IMR-90 (cell line): ENCODE data around the gene KCNT2. TPM values are rescaled to one million over a fixed set of nuclear protein-coding genes. Genes with fewer than 3 reads are reported as not detected.

Experiments used
- ATAC-seq: fragments of 200-7000 bp; cut with Tn5 transposase; 2 replicates; pipeline ENCODE4 v1.9.1; 2020; ENCODE audit warnings: low read depth, mild to moderate bottlenecking, moderate library complexity
- BruUV-seq: library from RNA; stranded (reverse); fragments of 400-500 nt; replicated peaks from 2 replicates; lab custom pipeline; 2021; lab: Mats Ljungman, UMichigan
- CTCF ChIA-PET: fragments of 300-600 bp; formaldehyde crosslinking; extraction: SDS; loops from one replicate; lab custom pipeline; 2021; ENCODE audit warnings: antibody characterized with exemption; lab: Yijun Ruan, JAX
- POLR2A ChIA-PET: fragments of 300-600 bp; sonication (Branson Sonifier 250); formaldehyde crosslinking; loops from one replicate; lab custom pipeline; 2022; ENCODE audit warnings: antibody characterized with exemption; ENCODE audit not compliant: unreplicated experiment; lab: Charles Lee
- DNase-seq: peaks from one replicate; pipeline ENCODE4 v3.0.0; 2013
- H2AFZ ChIP-seq: replicated peaks from 2 replicates; pipeline ENCODE3; 2013; ENCODE audit warnings: low read length, mild to moderate bottlenecking; ENCODE audit not compliant: poor library complexity
- H2AK5ac ChIP-seq: 2 replicates; pipeline ENCODE4 v1.6.1; 2013; ENCODE audit warnings: low read depth, low read length, inconsistent platforms
- H2AK9ac ChIP-seq: replicated peaks from 2 replicates; pipeline ENCODE3; 2013; ENCODE audit warnings: mild to moderate bottlenecking, low read depth, low read length, moderate library complexity; ENCODE audit not compliant: poor library complexity
- H2BK120ac ChIP-seq: 2 replicates; pipeline ENCODE4 v1.6.1; 2013; ENCODE audit warnings: low read depth, low read length, inconsistent platforms
- H2BK15ac ChIP-seq: 3 replicates; pipeline ENCODE4 v1.6.1; 2013; ENCODE audit warnings: low read depth, low read length, inconsistent platforms
- H2BK20ac ChIP-seq: 2 replicates; pipeline ENCODE4 v1.6.1; 2013; ENCODE audit warnings: low read depth, mild to moderate bottlenecking, inconsistent platforms, low read length, moderate library complexity
- H2BK5ac ChIP-seq: 2 replicates; pipeline ENCODE4 v1.6.1; 2013; ENCODE audit warnings: mild to moderate bottlenecking, low read depth, low read length, inconsistent platforms; ENCODE audit not compliant: poor library complexity, severe bottlenecking
- H3K14ac ChIP-seq: replicated peaks from 2 replicates; pipeline ENCODE4 v1.6.1; 2013; ENCODE audit warnings: low read depth, low read length, inconsistent platforms
- H3K18ac ChIP-seq: 2 replicates; pipeline ENCODE4 v1.6.1; 2013; ENCODE audit warnings: low read depth, low read length, control low read depth
- H3K23ac ChIP-seq: 2 replicates; pipeline ENCODE4 v1.6.1; 2013; ENCODE audit warnings: low read depth, low read length, inconsistent platforms
- H3K27ac ChIP-seq: 2 replicates; pipeline ENCODE4 v1.5.1; 2013; ENCODE audit warnings: mild to moderate bottlenecking, control low read depth, low read length; ENCODE audit not compliant: insufficient read depth
- H3K27me3 ChIP-seq: 2 replicates; pipeline ENCODE4 v1.6.1; 2013; ENCODE audit warnings: low read length; ENCODE audit not compliant: control insufficient read depth, insufficient read depth
- H3K36me3 ChIP-seq: 2 replicates; pipeline ENCODE4 v1.6.1; 2013; ENCODE audit warnings: low read length, mixed read lengths; ENCODE audit not compliant: control insufficient read depth, insufficient read depth
- H3K4ac ChIP-seq: 2 replicates; pipeline ENCODE4 v1.6.1; 2013; ENCODE audit warnings: low read depth, low read length, inconsistent platforms
- H3K4me1 ChIP-seq: 2 replicates; pipeline ENCODE4 v1.6.1; 2013; ENCODE audit warnings: low read length, mixed read lengths; ENCODE audit not compliant: control insufficient read depth, insufficient read depth
- H3K4me2 ChIP-seq: 2 replicates; pipeline ENCODE4 v1.6.1; 2013; ENCODE audit warnings: low read depth, mild to moderate bottlenecking, control low read depth, low read length, moderate library complexity
- H3K4me3 ChIP-seq: 2 replicates; pipeline ENCODE4 v1.5.1; 2013; ENCODE audit warnings: low read depth, mild to moderate bottlenecking, control low read depth, low read length, moderate library complexity; ENCODE audit not compliant: insufficient read depth
- H3K56ac ChIP-seq: 2 replicates; pipeline ENCODE4 v1.6.1; 2013; ENCODE audit warnings: low read length, inconsistent platforms; ENCODE audit not compliant: insufficient read depth; ENCODE audit errors: extremely low read depth
- H3K79me1 ChIP-seq, 2 experiments: 2 replicates each; pipeline ENCODE4 v1.6.1; 2013; ENCODE audit warnings: low read length in 2 of 2, inconsistent platforms in 1 of 2, low read depth in 1 of 2
- H3K9ac ChIP-seq: 2 replicates; pipeline ENCODE4 v1.6.1; 2013; ENCODE audit warnings: low read depth, low read length, control low read depth
- H3K9me1 ChIP-seq: 2 replicates; pipeline ENCODE4 v1.6.1; 2013; ENCODE audit warnings: low read length, inconsistent platforms; ENCODE audit not compliant: insufficient read depth
- H3K9me3 ChIP-seq: 2 replicates; pipeline ENCODE4 v1.6.1; 2013; ENCODE audit warnings: low read length; ENCODE audit not compliant: control insufficient read depth, insufficient read depth
- H4K20me1 ChIP-seq: 2 replicates; pipeline ENCODE4 v1.6.1; 2013; ENCODE audit warnings: low read length, inconsistent platforms; ENCODE audit not compliant: insufficient read depth
- H4K5ac ChIP-seq: 2 replicates; pipeline ENCODE4 v1.6.1; 2013; ENCODE audit warnings: mild to moderate bottlenecking, low read depth, low read length, control low read depth
- H4K8ac ChIP-seq, 2 experiments: 2 replicates each; pipeline ENCODE4 v1.6.1; 2013; ENCODE audit warnings: low read depth in 2 of 2, low read length in 2 of 2, control low read depth in 1 of 2, inconsistent platforms in 1 of 2
- H4K91ac ChIP-seq: 2 replicates; pipeline ENCODE4 v1.6.1; 2013; ENCODE audit warnings: low read depth, low read length, inconsistent platforms; ENCODE audit not compliant: insufficient read depth
- CTCF ChIP-seq: conservative IDR thresholded peaks from 2 replicates; pipeline ENCODE4 v1.5.1; 2012; ENCODE audit warnings: mild to moderate bottlenecking, low read depth, low read length, improper control_type of control experiment
- MXI1 ChIP-seq: IDR thresholded peaks from 2 replicates; pipeline ENCODE4 v1.6.1; 2012; ENCODE audit warnings: low read depth, mild to moderate bottlenecking, low read length, moderate library complexity, borderline replicate concordance
- POLR2A ChIP-seq: IDR thresholded peaks from 2 replicates; pipeline ENCODE4 v1.6.1; 2012; ENCODE audit warnings: mild to moderate bottlenecking, low read depth, low read length
- RCOR1 ChIP-seq: IDR thresholded peaks from 2 replicates; pipeline ENCODE4 v1.6.1; 2012; ENCODE audit warnings: mild to moderate bottlenecking, low read length, improper control_type of control experiment; ENCODE audit not compliant: insufficient replicate concordance
- WGBS, 2 experiments: methylation state at CpG; one replicate each; pipeline versions ENCODE4 v1.1.5 to v1.1.7; 2013; ENCODE audit warnings: missing lambda C conversion rate in 2 of 2; ENCODE audit not compliant: insufficient read length in 1 of 2; ENCODE audit errors: extremely low coverage in 2 of 2; 5-methylcytosine and 5-hydroxymethylcytosine counted together
- dilution Hi-C: fragments of 300-500 bp; cut with HindIII; formaldehyde crosslinking; loops from one replicate; pipeline ENCODE4 v1.14.3; 2018; ENCODE audit warnings: low sequenced_read_pairs; ENCODE audit not compliant: unreplicated experiment
- in situ Hi-C: fragments of 300-500 bp; cut with MboI; formaldehyde crosslinking; loops from 3 replicates; pipeline ENCODE4 v1.14.3; 2019; ENCODE audit warnings: low sequenced_read_pairs, inconsistent platforms, mixed read lengths
- intact Hi-C: fragments of 100-400 bp; cut with micrococcal nuclease; formaldehyde crosslinking; loops from 2 replicates; pipeline ENCODE4 v1.10.0; 2022
- polyA plus RNA-seq, 3 experiments: library from polyadenylated mRNA; depleted of rRNA; stranded (reverse); fragments of >200 nt; gene quantifications; 2 replicates each; pipeline ENCODE4 v1.2.3, GENCODE V29; 2012; ENCODE audit warnings: low replicate concordance in 1 of 3
- total RNA-seq: library from RNA; depleted of rRNA; stranded (reverse); fragments of >200 nt; gene quantifications from 2 replicates; pipeline ENCODE4 v1.2.3, GENCODE V29; 2012

KCNT2 gene
- total and polyA plus RNA-seq, 2 of the 4 experiments (the other 2 are of a cell fraction) = 0.22 to 0.72 TPM

DNA sequence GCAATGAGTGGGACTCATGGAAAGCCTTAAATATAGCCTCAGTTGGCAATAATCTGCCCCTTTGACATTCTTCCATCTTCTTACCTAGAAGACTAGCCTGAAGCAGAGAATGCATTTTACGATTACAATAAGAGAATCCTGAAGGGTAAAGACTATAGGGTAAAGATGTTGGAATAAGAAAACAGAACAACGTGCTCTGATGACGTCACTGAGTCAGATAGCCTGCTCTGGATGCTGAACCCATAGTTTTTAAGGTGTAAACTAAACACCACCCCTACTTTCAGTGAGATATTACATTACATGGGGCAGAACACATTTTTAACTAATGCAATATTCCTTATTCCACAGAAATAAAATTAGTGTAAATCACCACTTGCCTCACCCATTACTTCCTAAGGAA lies 240.4 kb downstream of the KCNT2 start:
- H4K20me1 ChIP-seq = no peaks in the 10 kb centered on the region
- H3K4me3 ChIP-seq = no peak overlapping the region
- H3K9me3 ChIP-seq = no peaks in the 10 kb centered on the region
- no peak overlapping the region for H2BK15ac ChIP-seq
- H4K5ac ChIP-seq = no peak overlapping the region
- H3K9me1 ChIP-seq = no peaks in the 10 kb centered on the region
- no peak for ATAC-seq
- intact Hi-C loops (no loop called here), in situ Hi-C loops (no loop called here), dilution Hi-C loops (no loop called here)
- H2AK5ac ChIP-seq = no peak overlapping the region
- H2BK120ac ChIP-seq = no peak overlapping the region
- no peak overlapping the region for H3K23ac ChIP-seq
- H3K79me1 ChIP-seq = no peaks in the 10 kb centered on the region
- ChIA-PET CTCF (no interaction called here), POLR2A (no interaction called here)
- WGBS, 2 experiments = no CpG with 5 or more reads among the region's 3 CpGs
- H3K27ac ChIP-seq = no peak overlapping the region
- no peak for DNase-seq
- H2BK20ac ChIP-seq = no peak overlapping the region
- no peak overlapping the region for H3K9ac ChIP-seq
- no peak overlapping the region for H3K56ac ChIP-seq
- no peaks in the 10 kb centered on the region for H3K27me3 ChIP-seq
- no peak overlapping the region for H3K14ac ChIP-seq
- H2AK9ac ChIP-seq = no peak overlapping the region
- no peak overlapping the region for H3K18ac ChIP-seq
- TF ChIP-seq CTCF = no peak
- no peak for TF ChIP-seq MXI1
- no peak for TF ChIP-seq RCOR1
- TF ChIP-seq POLR2A = no peak
- no peak overlapping the region for H2BK5ac ChIP-seq
- no TSS peak for BruUV-seq
- no peaks in the 10 kb centered on the region for H3K36me3 ChIP-seq
- H3K4me2 ChIP-seq = no peak overlapping the region
- H3K4me1 ChIP-seq = no peaks in the 10 kb centered on the region
- no peak overlapping the region for H4K8ac ChIP-seq
- no peak overlapping the region for H3K4ac ChIP-seq
- no peak overlapping the region for H4K91ac ChIP-seq
- H2AFZ ChIP-seq = no peak overlapping the region
